ENCODE measurements around the gene RABGAP1L. TPM values are rescaled to one million over a fixed set of nuclear protein-coding genes. Genes with fewer than 3 reads are reported as not detected.

Gene RABGAP1L
- total RNA-seq, 2 experiments from 2014 or later: 98.1 to 158 TPM

DNA sequence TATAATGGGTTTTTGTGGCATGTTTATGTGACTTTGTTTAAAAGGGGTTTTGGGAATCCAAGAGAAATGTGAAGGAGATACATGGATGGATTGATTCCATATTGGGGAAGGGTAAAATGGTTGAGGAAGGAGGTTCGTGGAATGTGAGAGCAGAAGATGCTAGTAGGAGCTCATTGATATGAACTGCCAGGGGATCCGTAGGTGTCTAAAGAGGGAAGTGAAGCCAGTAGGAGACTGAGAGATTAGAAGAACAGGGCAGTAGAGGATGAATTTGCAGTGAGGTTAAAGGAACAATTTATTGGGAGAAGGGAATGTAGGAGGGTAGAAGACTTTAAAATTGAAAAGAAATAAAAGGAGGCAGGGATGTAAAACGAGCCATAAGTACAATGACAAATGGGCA lies 541.0 kb downstream of the RABGAP1L start:
- no peak overlapping the region for H2AFZ ChIP-seq (ENCODE audit: low read length)
- no peak for DNase-seq (ENCODE audit: low spot score)
- H3K4me3 ChIP-seq (ENCODE audit: low read depth, low read length, poor library complexity, severe bottlenecking): no peak overlapping the region
- H3K79me2 ChIP-seq (ENCODE audit: insufficient read depth, low read depth, low read length): no peaks in the 10 kb centered on the region
- no peak overlapping the region for H3K4me2 ChIP-seq (ENCODE audit: low read length)
- no peaks in the 10 kb centered on the region for H3K9me2 ChIP-seq (ENCODE audit: insufficient read depth, low read length)
- H3K4me1 ChIP-seq (ENCODE audit: insufficient read depth, low read length, poor library complexity, severe bottlenecking): no peaks in the 10 kb centered on the region
- intact Hi-C loops (cut with micrococcal nuclease; ENCODE audit: unreplicated experiment): no loop called here
- ChIA-PET CTCF (ENCODE audit: unreplicated experiment) (no interaction called here), POLR2A (interaction anchor here (1.0 kb wide), 2 partner anchors 14 to 23 kb away, joined by 3 to 4 read pairs; no protein-coding TSS in a partner anchor)
- H3K27ac ChIP-seq (ENCODE audit: low read depth, low read length, poor library complexity, severe bottlenecking): no peak overlapping the region
- no peaks in the 10 kb centered on the region for H3K9me3 ChIP-seq (ENCODE audit: low read length)
- no peak for TF ChIP-seq EZH2phosphoT487 (IDR thresholded peaks at IDR 0.05; ENCODE audit: borderline replicate concordance, low read depth, low read length)
- TF ChIP-seq, protein P1, sequence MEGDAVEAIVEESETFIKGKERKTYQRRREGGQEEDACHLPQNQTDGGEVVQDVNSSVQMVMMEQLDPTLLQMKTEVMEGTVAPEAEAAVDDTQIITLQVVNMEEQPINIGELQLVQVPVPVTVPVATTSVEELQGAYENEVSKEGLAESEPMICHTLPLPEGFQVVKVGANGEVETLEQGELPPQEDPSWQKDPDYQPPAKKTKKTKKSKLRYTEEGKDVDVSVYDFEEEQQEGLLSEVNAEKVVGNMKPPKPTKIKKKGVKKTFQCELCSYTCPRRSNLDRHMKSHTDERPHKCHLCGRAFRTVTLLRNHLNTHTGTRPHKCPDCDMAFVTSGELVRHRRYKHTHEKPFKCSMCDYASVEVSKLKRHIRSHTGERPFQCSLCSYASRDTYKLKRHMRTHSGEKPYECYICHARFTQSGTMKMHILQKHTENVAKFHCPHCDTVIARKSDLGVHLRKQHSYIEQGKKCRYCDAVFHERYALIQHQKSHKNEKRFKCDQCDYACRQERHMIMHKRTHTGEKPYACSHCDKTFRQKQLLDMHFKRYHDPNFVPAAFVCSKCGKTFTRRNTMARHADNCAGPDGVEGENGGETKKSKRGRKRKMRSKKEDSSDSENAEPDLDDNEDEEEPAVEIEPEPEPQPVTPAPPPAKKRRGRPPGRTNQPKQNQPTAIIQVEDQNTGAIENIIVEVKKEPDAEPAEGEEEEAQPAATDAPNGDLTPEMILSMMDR (conservative IDR thresholded peaks at IDR 0.05; ENCODE audit: low read length): no peak
- no TSS peak for BruUV-seq (replicated peaks)
- no peaks in the 10 kb centered on the region for H4K20me1 ChIP-seq (ENCODE audit: insufficient read depth, low read length)
- peaks cover 5% of the 10 kb centered on the region; the same call in 1 of the 2 replicates for H3K36me3 ChIP-seq (ENCODE audit: insufficient read depth, low read length)

DNA sequence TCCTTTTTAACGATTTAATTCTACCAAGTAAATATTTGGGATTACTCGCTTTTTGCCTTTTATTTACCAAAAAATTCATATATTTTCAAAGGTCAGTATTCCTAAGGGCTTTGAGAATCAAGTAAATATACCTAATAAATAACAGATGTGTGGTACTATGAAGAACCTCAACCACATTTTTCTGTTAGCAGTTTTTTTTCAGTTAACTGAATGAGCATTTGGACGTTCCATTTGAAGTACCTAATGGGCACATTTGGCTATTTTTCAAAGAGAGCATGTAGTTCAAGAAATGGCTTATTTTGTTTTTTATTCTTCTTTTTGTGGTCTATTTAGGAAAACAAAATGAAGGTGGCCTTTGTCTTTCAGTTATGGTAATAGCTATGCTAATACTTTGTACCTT lies 541.5 kb downstream of the RABGAP1L start:
- no peaks in the 10 kb centered on the region for H3K4me1 ChIP-seq (ENCODE audit: insufficient read depth, low read length, poor library complexity, severe bottlenecking)

DNA sequence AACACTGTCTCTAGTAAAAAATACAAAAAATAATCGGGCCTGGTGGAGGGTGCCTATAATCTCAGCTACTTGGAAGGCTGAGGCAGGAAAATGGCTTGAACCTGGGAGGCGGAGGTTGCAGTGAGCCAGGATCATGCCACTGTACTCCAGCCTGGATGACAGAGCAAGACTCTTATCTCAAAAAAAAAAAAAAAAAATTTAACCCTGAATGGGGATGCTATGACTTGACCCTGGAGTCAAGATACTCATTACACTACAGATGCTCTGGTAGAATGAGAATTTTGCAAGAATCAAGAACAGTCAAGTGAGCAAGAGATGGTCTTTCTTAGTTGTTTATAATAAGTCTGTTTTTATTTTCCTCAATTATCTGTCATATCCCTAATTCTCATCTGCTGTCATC lies 542.2 kb downstream of the RABGAP1L start:
- H3K4me2 ChIP-seq (ENCODE audit: low read length): no peak overlapping the region
- no peaks in the 10 kb centered on the region for H3K4me1 ChIP-seq (ENCODE audit: insufficient read depth, low read length, poor library complexity, severe bottlenecking)
- no peaks in the 10 kb centered on the region for H3K9me2 ChIP-seq (ENCODE audit: insufficient read depth, low read length)
- no peak overlapping the region for H3K4me3 ChIP-seq (ENCODE audit: low read depth, low read length, poor library complexity, severe bottlenecking)
- TF ChIP-seq EZH2phosphoT487 (IDR thresholded peaks at IDR 0.05; ENCODE audit: borderline replicate concordance, low read depth, low read length): no peak
- TF ChIP-seq, protein P1 (conservative IDR thresholded peaks at IDR 0.05; ENCODE audit: low read length): no peak
- CTCF ChIA-PET (ENCODE audit: unreplicated experiment): no interaction called here
- no TSS peak for BruUV-seq (replicated peaks)
- no peaks in the 10 kb centered on the region for H3K9me3 ChIP-seq (ENCODE audit: low read length)
- no peaks in the 10 kb centered on the region for H4K20me1 ChIP-seq (ENCODE audit: insufficient read depth, low read length)
- no peaks in the 10 kb centered on the region for H3K79me2 ChIP-seq (ENCODE audit: insufficient read depth, low read depth, low read length)
- H2AFZ ChIP-seq (ENCODE audit: low read length): no peak overlapping the region
- intact Hi-C loops (cut with micrococcal nuclease; ENCODE audit: unreplicated experiment): no loop called here
- peaks cover 5% of the 10 kb centered on the region; the same call in 1 of the 2 replicates for H3K36me3 ChIP-seq (ENCODE audit: insufficient read depth, low read length)
- H3K27ac ChIP-seq (ENCODE audit: low read depth, low read length, poor library complexity, severe bottlenecking): no peak overlapping the region
- no peak for DNase-seq (ENCODE audit: low spot score)
- POLR2A ChIA-PET: interaction anchor here (0.6 to 1.0 kb wide), 3 partner anchors 24 to 62 kb away, joined by 3 read pairs; no protein-coding TSS in a partner anchor

More for the DNA sequence above, 541.5 kb downstream of the RABGAP1L start:
- ChIA-PET CTCF (ENCODE audit: unreplicated experiment) (no interaction called here), POLR2A (interaction anchor here (0.6 to 1.0 kb wide), 2 partner anchors 23 to 62 kb away, joined by 3 read pairs; no protein-coding TSS in a partner anchor)
- Histone ChIP-seq H3K36me3 (ENCODE audit: insufficient read depth, low read length) (peaks cover 5% of the 10 kb centered on the region; the same call in 1 of the 2 replicates), H3K4me3 (ENCODE audit: low read depth, low read length, poor library complexity, severe bottlenecking) (no peak overlapping the region), H3K9me2 (ENCODE audit: insufficient read depth, low read length) (no peaks in the 10 kb centered on the region), H2AFZ (ENCODE audit: low read length) (no peak overlapping the region), H4K20me1 (ENCODE audit: insufficient read depth, low read length) (no peaks in the 10 kb centered on the region), H3K79me2 (ENCODE audit: insufficient read depth, low read depth, low read length) (no peaks in the 10 kb centered on the region), H3K9me3 (ENCODE audit: low read length) (no peaks in the 10 kb centered on the region), H3K27ac (ENCODE audit: low read depth, low read length, poor library complexity, severe bottlenecking) (no peak overlapping the region), H3K4me2 (ENCODE audit: low read length) (no peak overlapping the region)
- TF ChIP-seq EZH2phosphoT487 (IDR thresholded peaks at IDR 0.05; ENCODE audit: borderline replicate concordance, low read depth, low read length): no peak
- TF ChIP-seq, protein P1 (conservative IDR thresholded peaks at IDR 0.05; ENCODE audit: low read length): no peak
- no TSS peak for BruUV-seq (replicated peaks)
- DNase-seq (ENCODE audit: low spot score): no peak
- intact Hi-C loops (cut with micrococcal nuclease; ENCODE audit: unreplicated experiment): no loop called here

All from OCI-LY7 (cell line).